Fibroblast of skin of back (primary cell): ENCODE data around the gene ESD.

ENCODE experiments used
- DNase-seq: peaks from one replicate; pipeline ENCODE4 v3.0.0-alpha.2; 2013

The ESD gene

DNA sequence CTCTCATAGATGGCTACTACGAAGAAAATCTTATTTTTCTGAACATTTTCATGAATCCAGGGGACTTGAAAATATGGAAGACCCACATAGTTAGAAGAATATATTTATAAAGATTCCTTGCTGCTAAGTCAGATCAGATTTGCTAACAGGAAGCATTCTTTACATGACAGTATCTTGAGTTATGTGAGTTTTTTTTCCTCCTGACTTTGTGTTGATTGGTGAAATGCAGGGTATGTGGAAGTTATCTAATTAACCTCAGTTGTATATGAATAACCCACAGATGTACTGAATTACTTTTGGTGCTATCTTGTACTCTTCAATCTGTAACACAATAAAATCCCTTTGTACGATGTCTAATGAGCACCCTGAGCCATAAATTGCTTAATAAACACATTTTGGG is 53.8 kb downstream of the ESD start:
- DNase-seq: peak; percentile 68

GRCh38 chr13:46739447-46740098 is 57.4 kb downstream of the ESD start:
- DNase-seq: no peak

GRCh38 chr13:46738766-46739165 is 58.2 kb downstream of the ESD start:
- no peak for DNase-seq

- DNase-seq: no peak
Observed at GRCh38 chr13:46738055-46738454, 58.9 kb downstream of the ESD start.

- no peak for DNase-seq
Observed at GRCh38 chr13:46736541-46737310, 60.2 kb downstream of the ESD start.

GRCh38 chr13:46735425-46735824 is 61.5 kb downstream of the ESD start:
- no peak for DNase-seq

GRCh38 chr13:46731535-46731934 is 65.4 kb downstream of the ESD start:
- no peak for DNase-seq

DNA sequence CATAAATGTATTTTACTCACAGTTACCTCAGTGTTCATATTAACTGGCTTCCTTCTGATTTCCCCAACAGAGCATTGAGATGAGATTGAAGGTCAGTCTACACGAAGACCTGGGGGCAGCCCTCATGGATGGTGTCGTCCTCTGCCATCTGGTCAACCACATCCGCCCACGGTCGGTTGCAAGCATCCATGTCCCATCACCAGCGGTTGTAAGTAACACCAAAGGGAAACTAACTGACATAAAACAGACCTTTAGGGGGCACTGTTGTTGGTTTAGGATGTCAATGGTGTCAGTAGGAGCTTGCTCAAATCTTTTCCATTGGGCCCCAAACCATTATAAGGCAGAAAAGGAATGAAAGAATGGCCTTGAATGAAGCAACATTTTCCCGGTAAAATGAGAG is 68.2 kb downstream of the ESD start:
- no peak for DNase-seq

DNA sequence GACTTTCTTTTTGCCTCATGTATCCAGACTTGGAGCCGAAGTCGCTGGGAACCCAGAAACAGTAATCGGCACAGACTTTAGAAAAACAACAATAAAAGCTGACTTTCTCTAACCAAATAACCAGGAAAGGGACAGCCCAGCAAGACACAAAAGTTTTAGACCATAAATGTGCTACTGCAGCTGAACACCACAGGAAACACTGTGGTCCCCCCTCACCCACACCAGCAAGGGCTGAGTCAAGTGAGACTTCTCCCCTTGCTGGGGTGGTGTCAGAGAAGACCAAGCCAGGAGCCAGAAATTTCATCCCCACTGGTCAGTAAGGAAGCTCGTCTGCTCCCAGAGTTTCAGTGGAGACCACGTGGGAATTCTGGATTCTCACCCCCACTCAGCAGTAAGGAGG is 70.6 kb downstream of the ESD start:
- no peak for DNase-seq
